HEK293 (cell line): ENCODE results near the gene RIMS4.
"Not testable (repeated sequence)": the region's sequence is repeated elsewhere in the genome, so short reads cannot be mapped to it uniquely, and the experiment has no call there.

Experiments used
- CTCF ChIA-PET: fragments of 350-600 bp; formaldehyde crosslinking; extraction: SDS; loops from one replicate; lab custom pipeline; 2021; ENCODE audit warnings: antibody characterized with exemption; lab: Yijun Ruan, JAX
- POLR2A ChIA-PET: fragments of 300-600 bp; formaldehyde crosslinking; extraction: SDS; loops from one replicate; lab custom pipeline; 2020; ENCODE audit warnings: antibody characterized with exemption, inconsistent platforms; lab: Yijun Ruan, JAX
- H3K27ac ChIP-seq: fragments of 200-500 bp; sonication (Bioruptor generic); 2 replicates; pipeline ENCODE4 v1.5.1; 2014; ENCODE audit warnings: low read depth, low read length, control low read depth, inconsistent platforms; ENCODE audit errors: extremely low read depth
- H3K36me3 ChIP-seq, 2 experiments: fragments of 200-500 bp in 1 of 2; sonication (Bioruptor generic) in 1 of 2; 1 replicate in 1 of 2; 2 replicates in 1 of 2; pipeline ENCODE4 v1.5.1; 2014 to 2017; ENCODE audit warnings: inconsistent platforms in 2 of 2, low read length in 2 of 2; ENCODE audit not compliant: control insufficient read depth in 2 of 2, insufficient read depth in 1 of 2
- H3K4me1 ChIP-seq: fragments of 200-500 bp; sonication (Bioruptor generic); 2 replicates; pipeline ENCODE4 v1.5.1; 2014; ENCODE audit warnings: mild to moderate bottlenecking, low read length, inconsistent platforms; ENCODE audit not compliant: control insufficient read depth, insufficient read depth
- H3K4me3 ChIP-seq: 2 replicates; pipeline ENCODE4 v1.5.1; 2011; ENCODE audit warnings: low read depth, mild to moderate bottlenecking, control low read depth, low read length, moderate library complexity
- H3K9me3 ChIP-seq: fragments of 200-500 bp; sonication (Bioruptor generic); 2 replicates; pipeline ENCODE4 v1.5.1; 2014; ENCODE audit warnings: low read depth, low read length, inconsistent platforms; ENCODE audit not compliant: control insufficient read depth, insufficient read depth
- ELK4 ChIP-seq: IDR thresholded peaks from 2 replicates; pipeline ENCODE4 v1.6.1; 2011; ENCODE audit warnings: mild to moderate bottlenecking, low read depth, low read length, borderline replicate concordance
- FEZF1 ChIP-seq: fragments of 450-650 bp; formaldehyde crosslinking; IDR thresholded peaks from 2 replicates; pipeline ENCODE4 v1.5.1; 2016; ENCODE audit warnings: missing biosample characterization, missing genetic modification characterization
- PRDM6 ChIP-seq: fragments of 450-650 bp; formaldehyde crosslinking; IDR thresholded peaks from 2 replicates; pipeline ENCODE4 v1.5.1; 2017; ENCODE audit warnings: missing biosample characterization, missing genetic modification characterization
- SETDB1 ChIP-seq: IDR thresholded peaks from one replicate; pipeline ENCODE4 v1.6.1; 2017; ENCODE audit warnings: mild to moderate bottlenecking, low read length, moderate library complexity, mixed read lengths; ENCODE audit not compliant: insufficient read length
- YY1 ChIP-seq: fragments of 450-650 bp; formaldehyde crosslinking; IDR thresholded peaks from 2 replicates; pipeline ENCODE4 v1.5.1; 2018; ENCODE audit warnings: missing biosample characterization, missing genetic modification characterization
- ZBTB21 ChIP-seq: fragments of 450-650 bp; formaldehyde crosslinking; IDR thresholded peaks from 2 replicates; pipeline ENCODE4 v1.5.1; 2017; ENCODE audit warnings: missing biosample characterization, missing genetic modification characterization
- ZNF114 ChIP-seq: fragments of 450-650 bp; formaldehyde crosslinking; IDR thresholded peaks from 2 replicates; pipeline ENCODE4 v1.5.0; 2017; ENCODE audit warnings: missing biosample characterization, missing genetic modification characterization
- ZNF121 ChIP-seq: fragments of 450-650 bp; formaldehyde crosslinking; IDR thresholded peaks from 2 replicates; pipeline ENCODE4 v1.5.1; 2016; ENCODE audit warnings: missing biosample characterization, missing genetic modification characterization
- ZNF26 ChIP-seq: fragments of 450-650 bp; formaldehyde crosslinking; IDR thresholded peaks from 2 replicates; pipeline ENCODE4 v1.5.1; 2016; ENCODE audit warnings: missing biosample characterization, missing genetic modification characterization
- ZNF398 ChIP-seq: fragments of 450-650 bp; formaldehyde crosslinking; IDR thresholded peaks from 2 replicates; pipeline ENCODE4 v1.5.1; 2017; ENCODE audit warnings: missing biosample characterization, missing genetic modification characterization
- ZNF514 ChIP-seq: fragments of 450-650 bp; formaldehyde crosslinking; IDR thresholded peaks from 2 replicates; pipeline ENCODE4 v1.5.1; 2016; ENCODE audit warnings: missing biosample characterization, missing genetic modification characterization
- ZNF585B ChIP-seq: fragments of 450-650 bp; formaldehyde crosslinking; IDR thresholded peaks from 2 replicates; pipeline ENCODE4 v1.5.1; 2016; ENCODE audit warnings: missing biosample characterization, missing genetic modification characterization
- ZNF596 ChIP-seq: fragments of 450-650 bp; IDR thresholded peaks from 2 replicates; pipeline ENCODE4 v1.5.0; 2018; ENCODE audit warnings: missing biosample characterization, mild to moderate bottlenecking, missing genetic modification characterization, moderate library complexity
- ZNF600 ChIP-seq: fragments of 450-650 bp; formaldehyde crosslinking; IDR thresholded peaks from 2 replicates; pipeline ENCODE4 v1.5.1; 2016; ENCODE audit warnings: missing biosample characterization, missing genetic modification characterization
- ZNF626 ChIP-seq: fragments of 450-650 bp; sonication (Bioruptor Pico); formaldehyde crosslinking; IDR thresholded peaks from 2 replicates; pipeline ENCODE4 v1.5.1; 2018; ENCODE audit warnings: missing biosample characterization, missing genetic modification characterization, inconsistent platforms
- ZNF677 ChIP-seq: fragments of 450-650 bp; IDR thresholded peaks from 2 replicates; pipeline ENCODE4 v1.5.0; 2018; ENCODE audit warnings: missing biosample characterization, mild to moderate bottlenecking, missing genetic modification characterization, moderate library complexity
- ZNF704 ChIP-seq: fragments of 450-650 bp; formaldehyde crosslinking; IDR thresholded peaks from 2 replicates; pipeline ENCODE4 v1.5.1; 2016; ENCODE audit warnings: missing biosample characterization, missing genetic modification characterization

The RIMS4 gene

GRCh38 chr20:44829688-44830087 is 19.3 kb upstream of the RIMS4 start (continued):
- TF ChIP-seq ZNF704 (no peak), ZNF585B (tag by site-specific recombination) (no peak), YY1 (tag by site-specific recombination) (no peak), ELK4 (no peak), ZNF596 (tag by site-specific recombination) (no peak), ZNF398 (tag by site-specific recombination) (0 out of 2 replicates have a peak, but pooled peaks have one; percentile 18)

- ChIA-PET POLR2A (interaction anchor here (0.7 kb wide), 1 partner anchor 17 kb away, joined by 7 read pairs; no protein-coding TSS in a partner anchor), CTCF (no interaction called here)
- Histone ChIP-seq H3K4me1 (no peaks in the 10 kb centered on the region), H3K27ac (no peak overlapping the region), H3K4me3 (no peak overlapping the region), H3K36me3 (no peaks in the 10 kb centered on the region), H3K9me3 (no peaks in the 10 kb centered on the region)
- TF ChIP-seq ZNF600 (tag by site-specific recombination) (0 out of 2 replicates have a peak, but pooled peaks have one; percentile 14), SETDB1 (no peak), ZBTB21 (tag by site-specific recombination) (no peak), ZNF114 (no peak)
These were observed 18.3 kb upstream of the RIMS4 start for GRCh38 chr20:44828640-44829039.

GRCh38 chr20:44827401-44827800 is 17.1 kb upstream of the RIMS4 start:
- CTCF ChIA-PET = interaction anchor here (0.6 to 1.2 kb wide), 2 partner anchors 30 to 142 kb away, joined by 3 to 5 read pairs; no protein-coding TSS in a partner anchor
- Histone ChIP-seq H3K9me3 (no peaks in the 10 kb centered on the region), H3K27ac (no peak overlapping the region), H3K4me1 (no peaks in the 10 kb centered on the region), H3K4me3 (no peak overlapping the region), H3K36me3 (no peaks in the 10 kb centered on the region)
- POLR2A ChIA-PET = no interaction called here
- peak; percentile 55; the same call in 1 of the 2 replicates for TF ChIP-seq PRDM6 (tag by site-specific recombination)
- TF ChIP-seq ZNF26 = no peak
- no peak for TF ChIP-seq ELK4
- no peak for TF ChIP-seq ZNF626 (tag by site-specific recombination)
- no peak for TF ChIP-seq ZNF514
- no peak for TF ChIP-seq ZNF121 (tag by site-specific recombination)
- 0 out of 2 replicates have a peak, but pooled peaks have one; percentile 24 for TF ChIP-seq FEZF1 (tag by site-specific recombination)
- no peak for TF ChIP-seq ZNF677 (tag by site-specific recombination)

GRCh38 chr20:44821576-44821975 is 11.2 kb upstream of the RIMS4 start:
- H3K9me3 ChIP-seq, H3K4me3 ChIP-seq, POLR2A ChIA-PET, H3K36me3 ChIP-seq, CTCF ChIA-PET, H3K4me1 ChIP-seq, H3K27ac ChIP-seq: not testable (repeated sequence)
